ENCODE results near the gene GPR151. TPM values are rescaled to one million over a fixed set of nuclear protein-coding genes. Genes with fewer than 3 reads are reported as not detected.

Gene GPR151
- total RNA-seq, 1 donor = not detected

DNA sequence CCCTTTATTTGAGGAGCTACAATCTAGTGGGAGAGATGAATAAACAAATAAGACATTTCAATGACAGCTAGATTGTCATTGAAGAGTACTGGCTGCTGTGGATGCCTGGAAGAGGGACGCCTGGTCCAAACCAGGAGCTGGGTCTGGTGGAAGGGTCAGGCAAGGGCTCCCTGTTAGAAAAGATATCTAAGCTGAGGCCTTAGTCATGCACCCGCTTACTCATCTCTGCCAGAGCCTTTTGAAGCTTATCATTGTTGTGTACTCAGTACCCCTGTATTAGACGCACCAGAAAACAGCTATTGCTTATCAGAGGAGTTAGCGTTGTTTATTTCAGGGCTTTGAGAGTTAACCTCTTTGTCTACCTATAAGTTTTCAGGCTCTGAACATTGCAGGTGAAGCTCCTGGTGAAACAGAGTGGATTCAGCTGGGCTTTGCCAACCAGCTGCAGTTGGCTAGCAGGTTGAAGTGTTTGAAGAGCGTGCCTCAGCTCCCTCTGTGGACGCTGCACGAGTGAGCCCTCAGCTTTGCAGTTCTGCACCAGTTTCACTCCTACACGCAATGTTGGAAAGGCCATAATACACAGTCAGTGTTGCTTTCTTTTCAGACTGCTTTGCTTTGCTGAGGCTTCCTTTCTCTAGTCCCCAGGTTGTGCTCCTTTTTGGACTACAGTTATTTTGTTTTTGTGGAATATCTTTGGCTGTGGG, 5.6 kb upstream of the GPR151 start:
- no peak for DNase-seq (ENCODE audit: low read depth in 2 of 3, low spot score in 2 of 3)

DNA sequence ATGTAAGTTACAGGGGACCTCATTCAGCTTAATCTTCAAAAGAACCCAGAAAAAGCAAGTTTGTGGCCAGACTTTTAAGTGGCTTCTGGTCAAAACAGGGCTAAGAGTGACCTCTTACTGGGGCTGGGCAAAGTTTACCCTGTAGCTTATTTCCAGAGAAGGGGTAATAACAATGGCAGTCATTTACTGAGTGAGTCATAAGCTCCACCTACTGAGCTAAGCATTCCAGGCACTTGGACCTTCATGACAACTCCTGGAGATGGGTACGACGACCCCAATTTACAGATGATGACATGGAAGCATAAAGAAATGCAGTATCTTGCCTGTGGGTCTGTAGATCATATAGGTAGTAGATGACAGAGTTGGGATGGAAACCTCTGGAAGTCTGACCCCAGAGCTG, 4.7 kb upstream of the GPR151 start:
- no peak for DNase-seq (ENCODE audit: low read depth in 2 of 3, low spot score in 2 of 3)

- no peak for DNase-seq (ENCODE audit: low read depth in 2 of 3, low spot score in 2 of 3)
Measured at GRCh38 chr5:146519554-146519953, 3.6 kb upstream of the GPR151 start.

- no peak for DNase-seq (ENCODE audit: low read depth in 2 of 3, low spot score in 2 of 3)
Measured at GRCh38 chr5:146515473-146516150, 378 bp downstream of the GPR151 start.

DNA sequence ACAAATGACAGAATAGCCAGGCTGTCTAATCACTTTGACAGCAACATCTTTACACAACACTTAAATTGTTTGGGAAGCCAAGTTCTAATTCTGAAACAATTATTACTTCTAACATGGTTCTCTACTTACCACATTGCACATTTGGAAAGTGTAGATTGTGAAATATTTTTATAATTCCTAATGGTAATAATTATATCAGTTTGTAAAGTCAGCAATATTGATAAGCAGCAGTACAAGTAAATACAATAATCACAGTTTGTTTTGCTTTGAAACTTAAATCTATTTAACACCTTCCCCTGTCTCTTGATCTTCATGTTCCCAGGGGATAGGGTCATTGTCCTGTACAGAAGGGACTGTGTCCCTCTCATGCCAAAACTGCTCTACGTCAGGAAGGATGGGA, 1.4 kb downstream of the GPR151 start:
- DNase-seq (ENCODE audit: low read depth in 2 of 3, low spot score in 2 of 3) = no peak

DNA sequence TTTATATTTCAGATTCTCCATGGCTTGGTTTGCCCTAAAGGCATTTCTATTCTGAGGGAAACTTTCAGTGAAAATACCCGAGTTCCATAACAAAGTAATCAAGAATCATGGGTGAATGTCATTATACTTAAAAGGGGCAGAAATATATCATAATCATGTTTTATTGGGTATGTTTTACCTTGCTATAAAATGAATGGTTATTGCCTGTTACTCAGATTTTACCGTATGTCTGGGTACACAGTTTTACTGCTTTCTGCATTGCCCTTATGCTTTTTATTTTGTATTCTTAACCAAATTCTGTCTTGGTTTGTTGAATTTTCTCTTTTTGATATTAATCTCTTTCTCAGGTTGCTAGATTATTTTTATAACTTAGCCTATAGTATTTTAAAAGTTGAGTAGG, 2.5 kb downstream of the GPR151 start:
- DNase-seq (ENCODE audit: low read depth in 2 of 3, low spot score in 2 of 3) = no peak

DNA sequence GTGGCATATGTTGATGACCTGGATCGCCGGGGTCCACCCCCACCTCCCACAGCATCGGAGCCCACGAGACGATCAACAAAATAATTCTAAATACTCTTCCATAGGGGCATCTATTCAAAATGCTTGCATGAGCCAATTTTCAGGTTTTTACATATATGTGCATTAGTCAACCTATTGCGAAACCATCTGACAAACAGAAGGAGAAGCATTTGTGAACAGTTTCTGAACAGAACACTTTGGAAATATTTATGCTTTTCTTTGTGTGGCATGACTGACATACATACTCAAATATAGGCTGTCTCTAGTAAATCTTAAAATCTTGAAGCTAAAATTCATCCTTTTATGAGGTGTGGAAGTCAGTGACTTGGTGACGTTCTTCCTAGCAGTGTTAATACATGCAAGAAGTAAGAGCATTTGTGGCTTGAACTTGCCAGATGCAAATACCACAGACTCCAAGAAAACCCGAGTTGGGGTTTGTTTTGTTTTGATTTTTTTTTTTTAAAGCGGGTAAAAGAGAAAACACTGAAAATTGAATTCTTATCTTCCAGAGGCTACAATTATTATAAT, 5.3 kb downstream of the GPR151 start:
- DNase-seq (ENCODE audit: low read depth in 2 of 3, low spot score in 2 of 3) = no peak

GRCh38 chr5:146507428-146507827, 8.6 kb downstream of the GPR151 start:
- no peak for DNase-seq (ENCODE audit: low read depth in 2 of 3, low spot score in 2 of 3)

- no peak for DNase-seq (ENCODE audit: low read depth in 2 of 3, low spot score in 2 of 3)
Measured at GRCh38 chr5:146499680-146500079, 16.3 kb downstream of the GPR151 start.

GRCh38 chr5:146494656-146495055, 21.3 kb downstream of the GPR151 start:
- DNase-seq (ENCODE audit: low read depth in 2 of 3, low spot score in 2 of 3) = no peak

- DNase-seq (ENCODE audit: low read depth in 2 of 3, low spot score in 2 of 3) = no peak
Measured at GRCh38 chr5:146490089-146490843, 25.7 kb downstream of the GPR151 start.

GRCh38 chr5:146484714-146485391, 31.1 kb downstream of the GPR151 start:
- DNase-seq (ENCODE audit: low read depth in 2 of 3, low spot score in 2 of 3) = no peak

- DNase-seq (ENCODE audit: low read depth in 2 of 3, low spot score in 2 of 3) = no peak
Measured at GRCh38 chr5:146482775-146483174, 33.2 kb downstream of the GPR151 start.

DNA sequence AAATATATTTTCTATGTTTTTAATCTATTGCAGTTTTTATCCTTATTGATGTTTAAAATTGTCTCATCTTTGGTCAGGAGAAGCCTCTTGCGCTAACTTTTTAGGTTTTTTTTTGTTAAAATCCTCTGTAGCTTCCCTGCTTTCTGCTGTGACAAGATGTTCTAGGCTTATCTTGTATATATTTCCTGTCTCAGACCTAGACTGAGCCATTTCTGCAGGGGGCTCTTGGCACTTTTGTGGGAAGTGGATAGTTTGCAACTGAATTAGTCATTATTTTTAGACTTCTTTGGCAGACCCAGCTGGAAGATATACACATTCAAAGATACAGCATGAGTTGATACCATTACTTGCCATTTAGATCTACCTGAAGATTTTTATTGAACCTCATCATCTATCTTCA, 40.1 kb downstream of the GPR151 start:
- DNase-seq (ENCODE audit: low read depth in 2 of 3, low spot score in 2 of 3) = no peak

GRCh38 chr5:146475190-146475780, 40.7 kb downstream of the GPR151 start:
- peak in 1 of 3 donors; percentile 34 for DNase-seq (ENCODE audit: low read depth in 2 of 3, low spot score in 2 of 3)

DNA sequence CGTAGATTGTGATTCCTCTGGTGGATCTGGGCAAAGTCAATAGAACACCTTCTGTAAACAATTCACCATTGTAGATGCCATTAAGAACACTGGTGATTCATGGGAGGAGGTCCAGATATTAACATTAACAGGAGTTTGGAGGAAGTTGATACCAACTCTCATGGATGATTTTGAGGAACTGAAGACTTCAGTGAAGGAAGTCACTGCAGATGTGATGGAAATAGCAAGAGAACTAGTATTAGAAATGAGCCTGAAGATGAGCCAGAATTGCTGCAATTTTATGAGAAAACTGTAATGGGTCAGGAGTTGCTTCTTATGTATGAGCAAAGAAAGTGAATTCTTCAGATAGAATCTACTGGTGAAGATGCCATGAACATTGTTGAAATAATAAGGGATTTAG, 41.9 kb downstream of the GPR151 start:
- DNase-seq (ENCODE audit: low read depth in 2 of 3, low spot score in 2 of 3) = peak in 1 of 3 donors; percentile 21

DNA sequence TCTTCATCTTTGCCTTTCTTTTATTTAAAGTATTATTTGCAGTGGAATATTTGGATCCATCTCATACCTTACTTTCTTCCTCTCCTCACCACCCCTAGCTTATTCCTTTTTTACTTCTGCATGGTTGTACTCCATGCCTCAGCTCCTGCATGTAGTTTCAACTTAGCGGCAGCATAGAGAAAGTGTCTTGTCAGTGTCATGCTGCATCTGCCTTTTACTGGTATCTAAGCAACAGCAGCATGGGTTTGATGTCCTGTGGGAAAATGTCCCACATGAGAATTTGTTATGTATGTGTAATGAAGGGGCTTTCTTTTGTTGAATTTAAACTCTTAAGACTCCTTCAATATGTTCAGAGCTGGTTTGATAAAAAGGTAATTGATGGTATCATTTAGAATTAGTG, 48.2 kb downstream of the GPR151 start:
- no peak for DNase-seq (ENCODE audit: low read depth in 2 of 3, low spot score in 2 of 3)

DNA sequence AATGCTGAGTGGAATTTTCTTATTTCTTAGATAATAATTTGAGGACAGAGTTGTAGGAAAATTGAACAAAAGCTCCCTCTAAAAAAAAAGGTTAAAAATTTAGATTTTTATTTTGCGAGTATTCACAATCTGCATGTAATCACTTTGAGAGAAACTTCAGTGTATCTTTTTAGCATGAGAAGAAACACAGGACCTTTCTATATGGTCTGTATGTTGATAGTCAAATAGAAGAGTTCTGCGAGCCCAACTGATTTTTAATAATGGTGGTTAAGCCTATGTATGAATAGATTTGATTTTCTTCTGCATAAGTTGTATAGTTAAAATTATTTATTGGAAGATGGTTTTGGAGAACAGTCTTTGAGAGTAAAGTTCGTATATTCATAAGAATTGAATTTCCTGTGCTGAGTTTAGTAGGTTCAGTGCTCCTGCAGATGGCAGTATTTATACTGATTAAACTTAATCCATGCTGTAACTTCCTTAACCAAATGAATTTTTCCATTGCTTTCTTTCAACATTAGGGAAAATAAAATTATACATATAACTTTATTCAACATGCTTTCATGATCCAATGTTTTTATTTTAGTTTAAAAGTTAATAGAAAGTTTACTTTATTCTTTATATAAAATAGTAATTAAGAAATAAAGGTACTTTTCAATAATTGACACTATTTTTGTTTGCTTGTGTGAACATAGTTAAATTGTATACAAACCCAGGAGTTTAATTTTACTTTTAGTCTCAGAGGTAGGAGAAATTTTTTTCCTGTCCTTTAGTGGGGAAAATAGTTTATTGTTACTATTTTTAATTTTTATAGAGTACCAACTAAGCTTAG, 49.3 kb downstream of the GPR151 start:
- peak in 1 of 3 donors; percentile 24 for DNase-seq (ENCODE audit: low read depth in 2 of 3, low spot score in 2 of 3)

DNA sequence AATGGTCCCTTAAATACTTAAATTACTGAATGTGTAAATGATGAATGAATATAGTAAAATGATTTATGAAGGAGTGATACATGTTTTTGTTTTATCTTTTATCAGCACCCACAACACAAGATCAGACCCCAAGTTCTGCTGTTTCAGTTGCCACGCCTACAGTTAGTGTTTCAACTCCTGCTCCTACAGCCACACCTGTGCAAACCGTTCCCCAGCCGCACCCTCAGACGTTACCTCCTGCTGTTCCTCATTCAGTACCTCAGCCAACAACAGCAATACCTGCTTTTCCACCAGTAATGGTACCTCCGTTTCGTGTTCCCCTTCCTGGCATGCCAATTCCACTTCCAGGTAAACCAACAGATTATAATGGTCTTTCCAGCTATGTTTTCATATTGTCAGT, 52.5 kb downstream of the GPR151 start:
- no peak for DNase-seq (ENCODE audit: low read depth in 2 of 3, low spot score in 2 of 3)
